ENCODE measurements around the gene MAPK4. TPM values are rescaled to one million over a fixed set of nuclear protein-coding genes. Genes with fewer than 3 reads are reported as not detected.

MAPK4 gene
- total RNA-seq, 1 experiment from 2014 or later: not detected

DNA sequence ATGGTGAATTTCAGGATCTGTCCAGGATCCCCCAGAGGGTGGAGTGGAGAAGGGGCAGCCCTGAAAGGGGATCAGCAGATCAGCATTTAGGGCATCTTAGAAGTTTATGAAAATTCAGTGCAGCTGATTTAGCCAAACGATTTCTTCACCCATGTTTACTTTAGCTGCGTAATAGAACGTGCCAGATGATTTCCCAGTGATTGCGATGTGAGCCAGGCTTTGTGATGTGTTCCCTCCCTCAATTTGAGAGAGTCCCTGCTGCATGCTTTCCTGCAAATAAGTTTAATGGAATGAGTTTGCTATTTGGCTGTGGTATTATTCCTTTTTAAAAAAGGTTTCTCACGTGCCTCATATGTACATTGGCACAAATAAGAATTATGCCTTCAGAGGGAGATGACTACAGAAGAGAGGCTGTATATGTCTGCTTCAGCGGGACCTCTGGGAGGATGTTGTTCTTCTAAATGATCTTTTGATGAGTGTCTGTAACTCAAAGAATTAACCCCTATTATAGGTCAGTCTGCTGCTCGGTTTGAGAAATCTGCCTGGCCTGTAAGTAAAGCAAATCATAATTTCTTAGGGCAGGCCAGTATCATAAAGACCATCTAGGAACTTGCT lies 148.1 kb downstream of the MAPK4 start:
- H3K9me2 ChIP-seq (ENCODE audit: insufficient read depth): no peaks in the 10 kb centered on the region
- ChIA-PET POLR2A (ENCODE audit: unreplicated experiment) (no interaction called here), CTCF (no interaction called here)

DNA sequence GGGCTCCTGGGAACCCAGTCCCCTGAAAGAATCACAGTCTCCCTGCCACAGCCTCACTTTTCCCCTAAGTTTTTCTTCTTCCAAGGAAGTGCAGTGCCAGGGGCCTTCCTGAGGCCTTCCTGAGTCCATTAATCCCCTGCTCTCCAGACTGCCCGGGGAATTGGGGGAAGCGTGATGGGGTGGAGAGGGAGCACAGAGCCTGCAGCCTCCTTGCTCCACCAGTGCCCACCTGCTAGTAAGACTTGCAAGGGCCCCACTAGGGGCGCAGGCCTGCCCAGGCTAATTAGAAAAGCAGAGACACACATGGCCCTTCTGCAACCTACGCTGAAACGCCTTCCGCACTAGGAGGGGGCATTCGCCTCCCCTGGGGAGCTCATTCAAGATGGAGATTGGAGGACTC lies 149.3 kb downstream of the MAPK4 start:
- H3K4me3 ChIP-seq: no peak overlapping the region
- ChIA-PET POLR2A (ENCODE audit: unreplicated experiment) (no interaction called here), CTCF (no interaction called here)
- H3K4me2 ChIP-seq: no peak overlapping the region
- no peaks in the 10 kb centered on the region for H3K79me2 ChIP-seq (ENCODE audit: low read depth)
- H3K27ac ChIP-seq: no peak overlapping the region
- BruUV-seq (replicated peaks): no TSS peak
- H3K9me3 ChIP-seq (ENCODE audit: insufficient read depth, low read depth): no peaks in the 10 kb centered on the region
- H3K9me2 ChIP-seq (ENCODE audit: insufficient read depth): no peaks in the 10 kb centered on the region
- no peak overlapping the region for H2AFZ ChIP-seq
- no peaks in the 10 kb centered on the region for H3K4me1 ChIP-seq (replicated peaks; ENCODE audit: insufficient read depth)
- intact Hi-C loops (cut with micrococcal nuclease; ENCODE audit: unreplicated experiment): no loop called here
- H3K27me3 ChIP-seq (ENCODE audit: insufficient read depth, low read depth): 0 out of 2 replicates have a peak, but pooled peaks cover 3% of the 10 kb centered on the region
- TF ChIP-seq EZH2 (IDR thresholded peaks at IDR 0.05; ENCODE audit: low read depth): no peak
- TF ChIP-seq, protein P1, sequence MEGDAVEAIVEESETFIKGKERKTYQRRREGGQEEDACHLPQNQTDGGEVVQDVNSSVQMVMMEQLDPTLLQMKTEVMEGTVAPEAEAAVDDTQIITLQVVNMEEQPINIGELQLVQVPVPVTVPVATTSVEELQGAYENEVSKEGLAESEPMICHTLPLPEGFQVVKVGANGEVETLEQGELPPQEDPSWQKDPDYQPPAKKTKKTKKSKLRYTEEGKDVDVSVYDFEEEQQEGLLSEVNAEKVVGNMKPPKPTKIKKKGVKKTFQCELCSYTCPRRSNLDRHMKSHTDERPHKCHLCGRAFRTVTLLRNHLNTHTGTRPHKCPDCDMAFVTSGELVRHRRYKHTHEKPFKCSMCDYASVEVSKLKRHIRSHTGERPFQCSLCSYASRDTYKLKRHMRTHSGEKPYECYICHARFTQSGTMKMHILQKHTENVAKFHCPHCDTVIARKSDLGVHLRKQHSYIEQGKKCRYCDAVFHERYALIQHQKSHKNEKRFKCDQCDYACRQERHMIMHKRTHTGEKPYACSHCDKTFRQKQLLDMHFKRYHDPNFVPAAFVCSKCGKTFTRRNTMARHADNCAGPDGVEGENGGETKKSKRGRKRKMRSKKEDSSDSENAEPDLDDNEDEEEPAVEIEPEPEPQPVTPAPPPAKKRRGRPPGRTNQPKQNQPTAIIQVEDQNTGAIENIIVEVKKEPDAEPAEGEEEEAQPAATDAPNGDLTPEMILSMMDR (conservative IDR thresholded peaks at IDR 0.05): no peak
- H4K20me1 ChIP-seq (ENCODE audit: insufficient read depth): no peaks in the 10 kb centered on the region
- no peak for DNase-seq
- no peaks in the 10 kb centered on the region for H3F3A ChIP-seq (ENCODE audit: insufficient read depth, low read depth)
- H3K36me3 ChIP-seq (ENCODE audit: low read depth): no peaks in the 10 kb centered on the region

More for the DNA sequence above, 148.1 kb downstream of the MAPK4 start:
- intact Hi-C loops (cut with micrococcal nuclease; ENCODE audit: unreplicated experiment): no loop called here
- Histone ChIP-seq H3F3A (ENCODE audit: insufficient read depth, low read depth) (no peaks in the 10 kb centered on the region), H3K9me3 (ENCODE audit: insufficient read depth, low read depth) (no peaks in the 10 kb centered on the region), H3K4me3 (no peak overlapping the region), H3K79me2 (ENCODE audit: low read depth) (no peaks in the 10 kb centered on the region), H3K27ac (no peak overlapping the region), H3K4me1 (replicated peaks; ENCODE audit: insufficient read depth) (no peaks in the 10 kb centered on the region), H2AFZ (no peak overlapping the region), H3K4me2 (no peak overlapping the region), H3K27me3 (ENCODE audit: insufficient read depth, low read depth) (0 out of 2 replicates have a peak, but pooled peaks cover 3% of the 10 kb centered on the region), H4K20me1 (ENCODE audit: insufficient read depth) (no peaks in the 10 kb centered on the region), H3K36me3 (ENCODE audit: low read depth) (no peaks in the 10 kb centered on the region)
- no peak for DNase-seq
- no TSS peak for BruUV-seq (replicated peaks)
- TF ChIP-seq, protein P1 (conservative IDR thresholded peaks at IDR 0.05): no peak
- no peak for TF ChIP-seq EZH2 (IDR thresholded peaks at IDR 0.05; ENCODE audit: low read depth)

DNA sequence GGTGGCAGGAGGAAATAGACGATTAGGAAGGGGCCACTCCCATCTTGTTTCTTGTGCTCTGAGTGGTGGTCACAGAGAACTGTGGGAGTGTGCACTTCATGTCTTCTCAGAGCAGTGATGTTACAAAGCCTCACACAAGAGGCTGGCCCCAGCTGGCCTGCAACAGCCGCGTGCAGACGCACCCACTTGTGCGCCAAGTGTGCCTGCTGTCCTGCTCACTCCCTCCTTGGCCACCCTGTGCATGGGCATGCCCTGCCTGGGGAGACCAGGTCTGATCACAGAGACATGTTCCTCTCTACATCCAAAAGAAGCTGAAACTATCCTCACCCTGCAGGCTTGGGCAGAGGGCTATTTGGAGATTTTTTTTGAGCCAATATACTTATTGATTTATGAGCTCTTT lies 151.5 kb downstream of the MAPK4 start:
- no peak for DNase-seq
- H3K36me3 ChIP-seq (ENCODE audit: low read depth): no peaks in the 10 kb centered on the region
- no peaks in the 10 kb centered on the region for H3K9me2 ChIP-seq (ENCODE audit: insufficient read depth)
- H3K4me2 ChIP-seq: no peak overlapping the region
- H4K20me1 ChIP-seq (ENCODE audit: insufficient read depth): no peaks in the 10 kb centered on the region
- H2AFZ ChIP-seq: no peak overlapping the region
- TF ChIP-seq, protein P1 (conservative IDR thresholded peaks at IDR 0.05): no peak
- TF ChIP-seq EZH2 (IDR thresholded peaks at IDR 0.05; ENCODE audit: low read depth): no peak
- H3F3A ChIP-seq (ENCODE audit: insufficient read depth, low read depth): no peaks in the 10 kb centered on the region
- intact Hi-C loops (cut with micrococcal nuclease; ENCODE audit: unreplicated experiment): no loop called here
- no peaks in the 10 kb centered on the region for H3K27me3 ChIP-seq (ENCODE audit: insufficient read depth, low read depth)
- BruUV-seq (replicated peaks): no TSS peak
- ChIA-PET CTCF (interaction anchor here (0.6 kb wide), 1 partner anchor 10 kb away, joined by 3 read pairs; no protein-coding TSS in a partner anchor), POLR2A (ENCODE audit: unreplicated experiment) (no interaction called here)
- no peaks in the 10 kb centered on the region for H3K79me2 ChIP-seq (ENCODE audit: low read depth)
- no peak overlapping the region for H3K27ac ChIP-seq
- H3K9me3 ChIP-seq (ENCODE audit: insufficient read depth, low read depth): no peaks in the 10 kb centered on the region; the same call in 1 of the 2 replicates
- no peaks in the 10 kb centered on the region for H3K4me1 ChIP-seq (replicated peaks; ENCODE audit: insufficient read depth)
- H3K4me3 ChIP-seq: no peak overlapping the region
